ENCODE measurements around the gene BAIAP3.

BAIAP3 gene

GRCh38 chr16:1347286-1347855 is 13.9 kb downstream of the BAIAP3 start:
- Histone ChIP-seq H3K9ac (ENCODE audit: low read length) (no peak overlapping the region), H3K4me3 (ENCODE audit: low read length) (no peak overlapping the region), H2BK5ac (ENCODE audit: low read length) (no peak overlapping the region), H4K5ac (ENCODE audit: low read length) (no peak overlapping the region), H3K18ac (ENCODE audit: low read length) (no peak overlapping the region), H3K27me3 (ENCODE audit: insufficient read depth, low read length, poor library complexity) (no peaks in the 10 kb centered on the region), H3K4me2 (ENCODE audit: low read length) (no peak overlapping the region), H3K23ac (ENCODE audit: low read length) (no peak overlapping the region), H2BK15ac (replicated peaks; ENCODE audit: low read depth) (no peak overlapping the region), H3K56ac (ENCODE audit: low read length) (no peak overlapping the region), H3K4ac (ENCODE audit: low read depth, low read length) (no peak overlapping the region), H3K79me2 (ENCODE audit: control insufficient read depth, insufficient read depth, low read length) (peaks cover 9% of the 10 kb centered on the region), H3K79me1 (ENCODE audit: low read length) (peaks cover 13% of the 10 kb centered on the region), H4K8ac (ENCODE audit: low read depth, low read length) (no peak overlapping the region), H2BK120ac (ENCODE audit: low read depth, low read length) (no peak overlapping the region), H3K36me3 (ENCODE audit: control insufficient read depth, insufficient read depth, low read length) (no peaks in the 10 kb centered on the region), H3K4me1 (ENCODE audit: control insufficient read depth, low read depth, low read length) (no peaks in the 10 kb centered on the region), H3K27ac (ENCODE audit: low read depth, low read length) (no peak overlapping the region), H2AK5ac (ENCODE audit: low read length) (no peak overlapping the region)
- WGBS (ENCODE audit: extremely low coverage, insufficient coverage, low lambda C conversion rate): no CpG with 5 or more reads among the region's 31 CpGs
- no peak for DNase-seq

- WGBS (ENCODE audit: extremely low coverage, insufficient coverage, low lambda C conversion rate): no CpG with 5 or more reads among the region's 29 CpGs
- H3K36me3 ChIP-seq (ENCODE audit: control insufficient read depth, insufficient read depth, low read length): no peaks in the 10 kb centered on the region
- DNase-seq: no peak
- no peak overlapping the region for H4K5ac ChIP-seq (ENCODE audit: low read length)
- no peak overlapping the region for H4K8ac ChIP-seq (ENCODE audit: low read depth, low read length)
- no peak overlapping the region for H3K18ac ChIP-seq (ENCODE audit: low read length)
- H3K79me2 ChIP-seq (ENCODE audit: control insufficient read depth, insufficient read depth, low read length): peaks cover 10% of the 10 kb centered on the region
- peaks cover 16% of the 10 kb centered on the region for H3K79me1 ChIP-seq (ENCODE audit: low read length)
- H3K56ac ChIP-seq (ENCODE audit: low read length): no peak overlapping the region
- H2BK120ac ChIP-seq (ENCODE audit: low read depth, low read length): no peak overlapping the region
- no peak overlapping the region for H3K4ac ChIP-seq (ENCODE audit: low read depth, low read length)
- H2BK5ac ChIP-seq (ENCODE audit: low read length): no peak overlapping the region
- H3K4me2 ChIP-seq (ENCODE audit: low read length): no peak overlapping the region
- H2BK15ac ChIP-seq (replicated peaks; ENCODE audit: low read depth): no peak overlapping the region
- H3K4me1 ChIP-seq (ENCODE audit: control insufficient read depth, low read depth, low read length): peaks cover 2% of the 10 kb centered on the region
- no peaks in the 10 kb centered on the region for H3K27me3 ChIP-seq (ENCODE audit: insufficient read depth, low read length, poor library complexity)
- no peak overlapping the region for H3K4me3 ChIP-seq (ENCODE audit: low read length)
- H3K9ac ChIP-seq (ENCODE audit: low read length): no peak overlapping the region
- no peak overlapping the region for H3K23ac ChIP-seq (ENCODE audit: low read length)
- no peak overlapping the region for H3K27ac ChIP-seq (ENCODE audit: low read depth, low read length)
- H2AK5ac ChIP-seq (ENCODE audit: low read length): no peak overlapping the region
Observed at GRCh38 chr16:1347962-1348361, 14.5 kb downstream of the BAIAP3 start.

- Histone ChIP-seq H3K4me3 (ENCODE audit: low read length) (no peak overlapping the region), H3K79me2 (ENCODE audit: control insufficient read depth, insufficient read depth, low read length) (peaks cover 10% of the 10 kb centered on the region), H3K4me1 (ENCODE audit: control insufficient read depth, low read depth, low read length) (peaks cover 2% of the 10 kb centered on the region), H3K18ac (ENCODE audit: low read length) (no peak overlapping the region), H3K27me3 (ENCODE audit: insufficient read depth, low read length, poor library complexity) (no peaks in the 10 kb centered on the region), H2BK15ac (replicated peaks; ENCODE audit: low read depth) (no peak overlapping the region), H2AK5ac (ENCODE audit: low read length) (no peak overlapping the region), H2BK5ac (ENCODE audit: low read length) (no peak overlapping the region), H2BK120ac (ENCODE audit: low read depth, low read length) (no peak overlapping the region), H3K4ac (ENCODE audit: low read depth, low read length) (no peak overlapping the region), H3K79me1 (ENCODE audit: low read length) (peaks cover 18% of the 10 kb centered on the region), H3K4me2 (ENCODE audit: low read length) (no peak overlapping the region), H3K23ac (ENCODE audit: low read length) (no peak overlapping the region), H3K27ac (ENCODE audit: low read depth, low read length) (no peak overlapping the region), H3K56ac (ENCODE audit: low read length) (no peak overlapping the region), H3K36me3 (ENCODE audit: control insufficient read depth, insufficient read depth, low read length) (no peaks in the 10 kb centered on the region), H3K9ac (ENCODE audit: low read length) (no peak overlapping the region), H4K8ac (ENCODE audit: low read depth, low read length) (no peak overlapping the region), H4K5ac (ENCODE audit: low read length) (no peak overlapping the region)
- DNase-seq: no peak
- WGBS (ENCODE audit: extremely low coverage, insufficient coverage, low lambda C conversion rate): no CpG with 5 or more reads among the region's 15 CpGs
Observed at GRCh38 chr16:1348441-1348840, 15.0 kb downstream of the BAIAP3 start.

GRCh38 chr16:1348926-1349325 is 15.5 kb downstream of the BAIAP3 start:
- H3K4me2 ChIP-seq (ENCODE audit: low read length): no peak overlapping the region
- H3K4me3 ChIP-seq (ENCODE audit: low read length): no peak overlapping the region
- H3K56ac ChIP-seq (ENCODE audit: low read length): no peak overlapping the region
- H3K27me3 ChIP-seq (ENCODE audit: insufficient read depth, low read length, poor library complexity): no peaks in the 10 kb centered on the region
- peaks cover 2% of the 10 kb centered on the region for H3K4me1 ChIP-seq (ENCODE audit: control insufficient read depth, low read depth, low read length)
- DNase-seq: no peak
- H3K36me3 ChIP-seq (ENCODE audit: control insufficient read depth, insufficient read depth, low read length): no peaks in the 10 kb centered on the region
- H3K18ac ChIP-seq (ENCODE audit: low read length): no peak overlapping the region
- H3K23ac ChIP-seq (ENCODE audit: low read length): no peak overlapping the region
- H3K79me1 ChIP-seq (ENCODE audit: low read length): peaks cover 18% of the 10 kb centered on the region
- no CpG with 5 or more reads among the region's 14 CpGs for WGBS (ENCODE audit: extremely low coverage, insufficient coverage, low lambda C conversion rate)
- H2AK5ac ChIP-seq (ENCODE audit: low read length): no peak overlapping the region
- no peak overlapping the region for H3K9ac ChIP-seq (ENCODE audit: low read length)
- H4K5ac ChIP-seq (ENCODE audit: low read length): no peak overlapping the region
- peaks cover 10% of the 10 kb centered on the region for H3K79me2 ChIP-seq (ENCODE audit: control insufficient read depth, insufficient read depth, low read length)
- no peak overlapping the region for H2BK5ac ChIP-seq (ENCODE audit: low read length)
- H2BK15ac ChIP-seq (replicated peaks; ENCODE audit: low read depth): no peak overlapping the region
- no peak overlapping the region for H2BK120ac ChIP-seq (ENCODE audit: low read depth, low read length)
- H3K27ac ChIP-seq (ENCODE audit: low read depth, low read length): no peak overlapping the region
- no peak overlapping the region for H4K8ac ChIP-seq (ENCODE audit: low read depth, low read length)
- no peak overlapping the region for H3K4ac ChIP-seq (ENCODE audit: low read depth, low read length)

GRCh38 chr16:1349351-1349750 is 15.9 kb downstream of the BAIAP3 start:
- H3K79me2 ChIP-seq (ENCODE audit: control insufficient read depth, insufficient read depth, low read length): peaks cover 10% of the 10 kb centered on the region
- H3K4me3 ChIP-seq (ENCODE audit: low read length): no peak overlapping the region
- H2AK5ac ChIP-seq (ENCODE audit: low read length): no peak overlapping the region
- no peaks in the 10 kb centered on the region for H3K27me3 ChIP-seq (ENCODE audit: insufficient read depth, low read length, poor library complexity)
- H4K5ac ChIP-seq (ENCODE audit: low read length): no peak overlapping the region
- H3K9ac ChIP-seq (ENCODE audit: low read length): no peak overlapping the region
- no peak overlapping the region for H2BK5ac ChIP-seq (ENCODE audit: low read length)
- no peak overlapping the region for H3K56ac ChIP-seq (ENCODE audit: low read length)
- no peak overlapping the region for H3K4ac ChIP-seq (ENCODE audit: low read depth, low read length)
- H3K4me2 ChIP-seq (ENCODE audit: low read length): no peak overlapping the region
- H3K27ac ChIP-seq (ENCODE audit: low read depth, low read length): no peak overlapping the region
- no peak overlapping the region for H3K18ac ChIP-seq (ENCODE audit: low read length)
- no peak overlapping the region for H2BK120ac ChIP-seq (ENCODE audit: low read depth, low read length)
- peaks cover 2% of the 10 kb centered on the region for H3K4me1 ChIP-seq (ENCODE audit: control insufficient read depth, low read depth, low read length)
- no peaks in the 10 kb centered on the region for H3K36me3 ChIP-seq (ENCODE audit: control insufficient read depth, insufficient read depth, low read length)
- H4K8ac ChIP-seq (ENCODE audit: low read depth, low read length): no peak overlapping the region
- H2BK15ac ChIP-seq (replicated peaks; ENCODE audit: low read depth): no peak overlapping the region
- peaks cover 18% of the 10 kb centered on the region for H3K79me1 ChIP-seq (ENCODE audit: low read length)
- no peak overlapping the region for H3K23ac ChIP-seq (ENCODE audit: low read length)
- DNase-seq: no peak
- no CpG with 5 or more reads among the region's 16 CpGs for WGBS (ENCODE audit: extremely low coverage, insufficient coverage, low lambda C conversion rate)

- H2BK120ac ChIP-seq (ENCODE audit: low read depth, low read length): no peak overlapping the region
- H4K5ac ChIP-seq (ENCODE audit: low read length): no peak overlapping the region
- no peaks in the 10 kb centered on the region for H3K27me3 ChIP-seq (ENCODE audit: insufficient read depth, low read length, poor library complexity)
- no peak overlapping the region for H2AK5ac ChIP-seq (ENCODE audit: low read length)
- no peak overlapping the region for H3K18ac ChIP-seq (ENCODE audit: low read length)
- H3K4me1 ChIP-seq (ENCODE audit: control insufficient read depth, low read depth, low read length): peaks cover 2% of the 10 kb centered on the region
- no peak overlapping the region for H4K8ac ChIP-seq (ENCODE audit: low read depth, low read length)
- H3K4me3 ChIP-seq (ENCODE audit: low read length): no peak overlapping the region
- no CpG with 5 or more reads among the region's 17 CpGs for WGBS (ENCODE audit: extremely low coverage, insufficient coverage, low lambda C conversion rate)
- H3K9ac ChIP-seq (ENCODE audit: low read length): no peak overlapping the region
- H3K4ac ChIP-seq (ENCODE audit: low read depth, low read length): no peak overlapping the region
- H3K4me2 ChIP-seq (ENCODE audit: low read length): no peak overlapping the region
- DNase-seq: no peak
- no peaks in the 10 kb centered on the region for H3K36me3 ChIP-seq (ENCODE audit: control insufficient read depth, insufficient read depth, low read length)
- H3K23ac ChIP-seq (ENCODE audit: low read length): no peak overlapping the region
- H2BK15ac ChIP-seq (replicated peaks; ENCODE audit: low read depth): no peak overlapping the region
- H3K79me2 ChIP-seq (ENCODE audit: control insufficient read depth, insufficient read depth, low read length): peaks cover 10% of the 10 kb centered on the region
- peaks cover 18% of the 10 kb centered on the region for H3K79me1 ChIP-seq (ENCODE audit: low read length)
- H2BK5ac ChIP-seq (ENCODE audit: low read length): no peak overlapping the region
- H3K27ac ChIP-seq (ENCODE audit: low read depth, low read length): no peak overlapping the region
- no peak overlapping the region for H3K56ac ChIP-seq (ENCODE audit: low read length)
Observed at GRCh38 chr16:1349951-1350350, 16.5 kb downstream of the BAIAP3 start.

Measured in mesendoderm (in vitro differentiated cells).